T follicular helper cell (primary cell): ENCODE measurements around the gene HIKESHI.
"Not testable (repeated sequence)": the region's sequence is repeated elsewhere in the genome, so short reads cannot be mapped to it uniquely, and the experiment has no call there.

Experiments
- DNase-seq: peaks from one replicate; pipeline ENCODE4 v3.0.0-alpha.2; 2020; ENCODE audit warnings: low read depth
- total RNA-seq, 2 experiments: gene quantifications; one replicate each; lab custom pipeline; 2026; lab: John Stamatoyannopoulos, UW

Gene HIKESHI
- total RNA-seq = 30.1 to 30.4 reads per million in 2 experiments

- peak; percentile 88 for DNase-seq
These were observed at the start of gene HIKESHI for GRCh38 chr11:86302092-86302793. HIKESHI (plus strand) TSS chr11:86302240; CDS start chr11:86302449, 209 bp downstream.

- no peak for DNase-seq
These were observed 46.1 kb upstream of the HIKESHI start for GRCh38 chr11:86255896-86256295.

GRCh38 chr11:86256608-86257007 lies 45.4 kb upstream of the HIKESHI start:
- DNase-seq = no peak

- no peak for DNase-seq
These were observed 44.6 kb upstream of the HIKESHI start for GRCh38 chr11:86257446-86257845.

GRCh38 chr11:86259730-86260129 lies 42.3 kb upstream of the HIKESHI start:
- DNase-seq = no peak

GRCh38 chr11:86261328-86261727 lies 40.7 kb upstream of the HIKESHI start:
- no peak for DNase-seq

GRCh38 chr11:86262387-86262786 lies 39.7 kb upstream of the HIKESHI start:
- DNase-seq = no peak

GRCh38 chr11:86264649-86265048 lies 37.4 kb upstream of the HIKESHI start:
- no peak for DNase-seq

GRCh38 chr11:86265194-86265593 lies 36.8 kb upstream of the HIKESHI start:
- DNase-seq = no peak

GRCh38 chr11:86269645-86270044 lies 32.4 kb upstream of the HIKESHI start:
- DNase-seq = no peak

GRCh38 chr11:86274503-86274902 lies 27.5 kb upstream of the HIKESHI start:
- no peak for DNase-seq

GRCh38 chr11:86274999-86275398 lies 27.0 kb upstream of the HIKESHI start:
- DNase-seq = no peak

- no peak for DNase-seq
These were observed 26.3 kb upstream of the HIKESHI start for GRCh38 chr11:86275493-86276370.

- no peak for DNase-seq
These were observed 24.3 kb upstream of the HIKESHI start for GRCh38 chr11:86277741-86278140.

- no peak for DNase-seq
These were observed 23.8 kb upstream of the HIKESHI start for GRCh38 chr11:86278226-86278625.

GRCh38 chr11:86279747-86280146 lies 22.3 kb upstream of the HIKESHI start:
- no peak for DNase-seq

GRCh38 chr11:86287468-86287796 lies 14.6 kb upstream of the HIKESHI start:
- DNase-seq = no peak

- DNase-seq = no peak
These were observed 13.1 kb upstream of the HIKESHI start for GRCh38 chr11:86288776-86289507.

GRCh38 chr11:86289508-86290280 lies 12.3 kb upstream of the HIKESHI start:
- not testable (repeated sequence) for DNase-seq

GRCh38 chr11:86291466-86292262 lies 10.4 kb upstream of the HIKESHI start:
- DNase-seq = peak; percentile 45
